ENCODE measurements around the gene HSPA12B.

GRCh38 chr20:3786665-3787323 is 54.3 kb downstream of the HSPA12B start, which contains the start of gene CENPB:
- TF ChIP-seq, protein P1, sequence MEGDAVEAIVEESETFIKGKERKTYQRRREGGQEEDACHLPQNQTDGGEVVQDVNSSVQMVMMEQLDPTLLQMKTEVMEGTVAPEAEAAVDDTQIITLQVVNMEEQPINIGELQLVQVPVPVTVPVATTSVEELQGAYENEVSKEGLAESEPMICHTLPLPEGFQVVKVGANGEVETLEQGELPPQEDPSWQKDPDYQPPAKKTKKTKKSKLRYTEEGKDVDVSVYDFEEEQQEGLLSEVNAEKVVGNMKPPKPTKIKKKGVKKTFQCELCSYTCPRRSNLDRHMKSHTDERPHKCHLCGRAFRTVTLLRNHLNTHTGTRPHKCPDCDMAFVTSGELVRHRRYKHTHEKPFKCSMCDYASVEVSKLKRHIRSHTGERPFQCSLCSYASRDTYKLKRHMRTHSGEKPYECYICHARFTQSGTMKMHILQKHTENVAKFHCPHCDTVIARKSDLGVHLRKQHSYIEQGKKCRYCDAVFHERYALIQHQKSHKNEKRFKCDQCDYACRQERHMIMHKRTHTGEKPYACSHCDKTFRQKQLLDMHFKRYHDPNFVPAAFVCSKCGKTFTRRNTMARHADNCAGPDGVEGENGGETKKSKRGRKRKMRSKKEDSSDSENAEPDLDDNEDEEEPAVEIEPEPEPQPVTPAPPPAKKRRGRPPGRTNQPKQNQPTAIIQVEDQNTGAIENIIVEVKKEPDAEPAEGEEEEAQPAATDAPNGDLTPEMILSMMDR (IDR thresholded peaks at IDR 0.05) = peak; percentile 65; the same call in 1 of the 2 replicates
- TF ChIP-seq ZBTB21 (CRISPR knock-in tag; IDR thresholded peaks at IDR 0.05; ENCODE audit: borderline replicate concordance) (no peak), TEAD1 (CRISPR knock-in tag; IDR thresholded peaks at IDR 0.05) (no peak), NR3C1 (CRISPR knock-in tag; conservative IDR thresholded peaks at IDR 0.05; ENCODE audit: low read depth) (no peak)
